ENCODE data around the gene SMAP2. TPM values are rescaled to one million over a fixed set of nuclear protein-coding genes. Genes with fewer than 3 reads are reported as not detected.

Gene SMAP2
- total and polyA plus RNA-seq, 7 donors, result 6.9 to 35.0 (median 18.0) TPM

GRCh38 chr1:40396420-40396819 lies 22.9 kb downstream of the SMAP2 start:
- Histone ChIP-seq H3K4me1 (peaks cover 13% of the 10 kb centered on the region), H3K27me3 (ENCODE audit: insufficient read depth in 3 of 3, low read length in 2 of 3) (no peaks in the 10 kb centered on the region), H3K27ac (no peak overlapping the region), H3K9me3 (no peaks in the 10 kb centered on the region), H3K4me3 (no peak overlapping the region), H3K36me3 (ENCODE audit: insufficient read depth in 1 of 2, low read depth in 1 of 2) (no peaks in the 10 kb centered on the region)
- ATAC-seq (no peak), DNase-seq (no peak)
- TF ChIP-seq, protein P1, sequence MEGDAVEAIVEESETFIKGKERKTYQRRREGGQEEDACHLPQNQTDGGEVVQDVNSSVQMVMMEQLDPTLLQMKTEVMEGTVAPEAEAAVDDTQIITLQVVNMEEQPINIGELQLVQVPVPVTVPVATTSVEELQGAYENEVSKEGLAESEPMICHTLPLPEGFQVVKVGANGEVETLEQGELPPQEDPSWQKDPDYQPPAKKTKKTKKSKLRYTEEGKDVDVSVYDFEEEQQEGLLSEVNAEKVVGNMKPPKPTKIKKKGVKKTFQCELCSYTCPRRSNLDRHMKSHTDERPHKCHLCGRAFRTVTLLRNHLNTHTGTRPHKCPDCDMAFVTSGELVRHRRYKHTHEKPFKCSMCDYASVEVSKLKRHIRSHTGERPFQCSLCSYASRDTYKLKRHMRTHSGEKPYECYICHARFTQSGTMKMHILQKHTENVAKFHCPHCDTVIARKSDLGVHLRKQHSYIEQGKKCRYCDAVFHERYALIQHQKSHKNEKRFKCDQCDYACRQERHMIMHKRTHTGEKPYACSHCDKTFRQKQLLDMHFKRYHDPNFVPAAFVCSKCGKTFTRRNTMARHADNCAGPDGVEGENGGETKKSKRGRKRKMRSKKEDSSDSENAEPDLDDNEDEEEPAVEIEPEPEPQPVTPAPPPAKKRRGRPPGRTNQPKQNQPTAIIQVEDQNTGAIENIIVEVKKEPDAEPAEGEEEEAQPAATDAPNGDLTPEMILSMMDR (IDR thresholded peaks at IDR 0.05), result no peak
- intact Hi-C loops (cut with DNase I), result no loop called here
- 72 to 82% (median 73%) methylated on average over 1 of the region's 1 CpG for WGBS, 3 donors

- Histone ChIP-seq H3K4me1 (peaks cover 9% of the 10 kb centered on the region), H3K27ac (no peak overlapping the region), H3K4me3 (no peak overlapping the region), H3K9me3 (no peaks in the 10 kb centered on the region), H3K27me3 (ENCODE audit: insufficient read depth in 3 of 3, low read length in 2 of 3) (no peaks in the 10 kb centered on the region), H3K36me3 (ENCODE audit: insufficient read depth in 1 of 2, low read depth in 1 of 2) (no peaks in the 10 kb centered on the region)
- ATAC-seq, result no peak
- WGBS, 3 donors, result 72 to 82% (median 77%) methylated on average over 2 of the region's 2 CpGs
- no peak for DNase-seq
- intact Hi-C loops (cut with DNase I), result no loop called here
- TF ChIP-seq, protein P1 (IDR thresholded peaks at IDR 0.05), result no peak
Observed at GRCh38 chr1:40397258-40397657, 23.7 kb downstream of the SMAP2 start.

DNA sequence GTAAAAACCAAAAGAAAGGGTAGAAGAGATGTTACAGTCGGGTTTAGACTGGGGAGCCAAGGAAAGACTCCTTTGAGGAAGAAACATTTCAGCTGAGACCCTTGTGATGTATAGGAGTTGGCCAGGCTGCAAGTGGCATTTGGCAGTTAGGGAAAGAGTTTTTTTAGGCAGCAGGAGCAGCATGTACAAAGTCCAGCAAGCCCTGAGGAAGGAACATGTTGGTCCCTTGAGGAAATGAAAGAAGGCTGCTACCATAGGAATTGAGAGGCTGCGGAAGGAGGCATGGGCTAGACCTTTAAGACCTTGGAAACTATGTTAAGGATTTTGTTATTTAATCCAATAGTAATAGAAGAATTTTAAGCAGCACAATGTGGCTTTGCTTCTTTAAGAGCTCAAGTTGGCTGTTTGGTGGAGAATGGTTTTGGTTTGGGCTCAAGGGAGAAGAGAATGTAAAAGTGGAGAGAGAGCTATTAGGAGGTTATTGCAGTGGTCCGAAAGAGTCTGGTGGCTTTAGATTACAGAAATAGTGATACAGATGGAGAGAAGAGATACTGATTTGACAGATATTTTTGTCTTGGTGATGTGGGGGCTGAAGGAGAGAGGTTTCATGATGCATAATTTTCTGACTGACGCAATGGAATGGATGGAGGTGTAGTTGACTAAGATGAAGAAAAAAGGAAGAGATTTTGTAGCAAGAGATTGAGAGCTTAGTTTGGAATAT lies 26.6 kb downstream of the SMAP2 start:
- Histone ChIP-seq H3K27ac (no peak overlapping the region), H3K36me3 (ENCODE audit: insufficient read depth in 1 of 2, low read depth in 1 of 2) (no peaks in the 10 kb centered on the region), H3K4me1 (no peaks in the 10 kb centered on the region), H3K4me3 (peak overlapping the region; percentile 19), H3K27me3 (ENCODE audit: insufficient read depth in 3 of 3, low read length in 2 of 3) (no peaks in the 10 kb centered on the region), H3K9me3 (no peaks in the 10 kb centered on the region)
- no peak for ATAC-seq
- intact Hi-C loops (cut with DNase I), result loop anchor here (5.0 kb wide), 2 partner anchors 63 to 253 kb away; no protein-coding TSS in a partner anchor
- TF ChIP-seq, protein P1 (IDR thresholded peaks at IDR 0.05), result no peak
- DNase-seq, result no peak
- 77 to 83% (median 81%) methylated on average over 4 of the region's 4 CpGs for WGBS, 3 donors

- ATAC-seq (no peak), DNase-seq (no peak)
- Histone ChIP-seq H3K9me3 (no peaks in the 10 kb centered on the region), H3K36me3 (ENCODE audit: insufficient read depth in 1 of 2, low read depth in 1 of 2) (no peaks in the 10 kb centered on the region), H3K4me3 (no peak overlapping the region), H3K4me1 (no peaks in the 10 kb centered on the region), H3K27ac (no peak overlapping the region), H3K27me3 (ENCODE audit: insufficient read depth in 3 of 3, low read length in 2 of 3) (no peaks in the 10 kb centered on the region)
- TF ChIP-seq, protein P1 (IDR thresholded peaks at IDR 0.05), result no peak
- intact Hi-C loops (cut with DNase I), result loop anchor here (5.0 kb wide), 2 partner anchors 64 to 254 kb away; no protein-coding TSS in a partner anchor
- 81 to 83% (median 82%) methylated on average over 7 of the region's 7 CpGs for WGBS, 3 donors
Observed at GRCh38 chr1:40401473-40402201, 28.1 kb downstream of the SMAP2 start.

Data from psoas muscle (tissue), 8 donors.